ENCODE data around the gene PPP1R18. TPM values are rescaled to one million over a fixed set of nuclear protein-coding genes. Genes with fewer than 3 reads are reported as not detected.

PPP1R18 gene
- total RNA-seq, 2 donors from 2014 or later, result 190 to 238 TPM

- peaks cover 12% of the 10 kb centered on the region for H3K4me1 Mint-ChIP-seq
- ATAC-seq (replicated peaks), result no peak
- H3K4me3 Mint-ChIP-seq, result peak overlapping the region; percentile 83
- H3K27ac Mint-ChIP-seq, result peak overlapping the region; percentile 85
- no peaks in the 10 kb centered on the region for H3K9me3 Mint-ChIP-seq
- H3K27me3 Mint-ChIP-seq, result no peaks in the 10 kb centered on the region
- H3K36me3 Mint-ChIP-seq (ENCODE audit: low read depth), result peaks cover 49% of the 10 kb centered on the region
Observed at GRCh38 chr6:30645989-30646388, 40.5 kb downstream of the PPP1R18 start.

GRCh38 chr6:30644769-30645168 is 41.7 kb downstream of the PPP1R18 start:
- ATAC-seq (replicated peaks), result no peak
- peak overlapping the region; percentile 60 for H3K27ac Mint-ChIP-seq
- H3K4me3 Mint-ChIP-seq, result no peak overlapping the region
- no peaks in the 10 kb centered on the region for H3K27me3 Mint-ChIP-seq
- peaks cover 46% of the 10 kb centered on the region for H3K36me3 Mint-ChIP-seq (ENCODE audit: low read depth)
- peaks cover 12% of the 10 kb centered on the region for H3K4me1 Mint-ChIP-seq
- no peaks in the 10 kb centered on the region for H3K9me3 Mint-ChIP-seq

DNA sequence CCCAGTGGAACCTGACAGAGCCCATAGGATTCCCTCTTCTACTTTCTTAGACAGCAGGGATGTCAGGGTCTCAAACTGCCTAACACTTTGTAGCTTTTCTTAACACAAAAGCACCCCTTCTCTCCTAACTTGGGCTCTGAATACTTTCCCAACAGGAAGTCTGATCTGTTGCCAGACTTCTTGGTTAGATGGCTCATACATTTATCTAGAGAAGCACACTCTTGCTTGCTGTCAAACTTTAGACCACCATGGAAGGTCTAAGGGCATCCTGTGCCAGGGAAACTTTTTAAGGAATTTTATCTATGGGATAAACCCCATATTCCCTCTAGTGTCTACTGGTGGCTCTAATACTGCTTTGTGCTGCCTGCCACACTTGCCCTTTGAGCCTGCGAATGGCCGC is 42.8 kb downstream of the PPP1R18 start:
- Mint-ChIP-seq H3K4me3 (no peak overlapping the region), H3K27me3 (no peaks in the 10 kb centered on the region), H3K4me1 (peaks cover 12% of the 10 kb centered on the region), H3K36me3 (ENCODE audit: low read depth) (peaks cover 42% of the 10 kb centered on the region), H3K27ac (peak overlapping the region; percentile 21), H3K9me3 (no peaks in the 10 kb centered on the region)
- ATAC-seq (replicated peaks), result no peak

GRCh38 chr6:30641048-30641447 is 45.4 kb downstream of the PPP1R18 start:
- Mint-ChIP-seq H3K9me3 (no peaks in the 10 kb centered on the region), H3K27ac (no peak overlapping the region), H3K27me3 (no peaks in the 10 kb centered on the region), H3K36me3 (ENCODE audit: low read depth) (peaks cover 48% of the 10 kb centered on the region), H3K4me3 (no peak overlapping the region), H3K4me1 (peaks cover 4% of the 10 kb centered on the region)
- ATAC-seq (replicated peaks), result no peak

- peaks cover 48% of the 10 kb centered on the region for H3K36me3 Mint-ChIP-seq (ENCODE audit: low read depth)
- no peak overlapping the region for H3K4me3 Mint-ChIP-seq
- H3K9me3 Mint-ChIP-seq, result no peaks in the 10 kb centered on the region
- ATAC-seq (replicated peaks), result no peak
- no peak overlapping the region for H3K27ac Mint-ChIP-seq
- H3K27me3 Mint-ChIP-seq, result no peaks in the 10 kb centered on the region
- no peaks in the 10 kb centered on the region for H3K4me1 Mint-ChIP-seq
Observed at GRCh38 chr6:30640481-30640880, 46.0 kb downstream of the PPP1R18 start.

GRCh38 chr6:30635834-30636233 is 50.6 kb downstream of the PPP1R18 start:
- H3K4me3 Mint-ChIP-seq, result no peak overlapping the region
- ATAC-seq (replicated peaks), result no peak
- H3K27ac Mint-ChIP-seq, result no peak overlapping the region
- H3K36me3 Mint-ChIP-seq (ENCODE audit: low read depth), result peaks cover 41% of the 10 kb centered on the region
- H3K4me1 Mint-ChIP-seq, result no peaks in the 10 kb centered on the region
- no peaks in the 10 kb centered on the region for H3K9me3 Mint-ChIP-seq
- no peaks in the 10 kb centered on the region for H3K27me3 Mint-ChIP-seq

GRCh38 chr6:30626484-30627366 is 59.7 kb downstream of the PPP1R18 start, which contains the start of gene ATAT1:
ATAT1 (plus strand) TSS chr6:30626874.
- peaks cover 22% of the 10 kb centered on the region for H3K4me1 Mint-ChIP-seq
- ATAC-seq (replicated peaks), result peak; percentile 99
- no peaks in the 10 kb centered on the region for H3K27me3 Mint-ChIP-seq
- H3K4me3 Mint-ChIP-seq, result peak within 1 kb of the TSS; percentile 90
- peak within 1 kb of the TSS; percentile 91 for H3K27ac Mint-ChIP-seq
- H3K9me3 Mint-ChIP-seq, result no peaks in the 10 kb centered on the region
- H3K36me3 Mint-ChIP-seq (ENCODE audit: low read depth), result peaks cover 100% of the 10 kb centered on the region

Other genes with a start within 250 kb of the PPP1R18 start
- gene HLA-E, start 197.1 kb downstream of the PPP1R18 start, total RNA-seq, result 100 to 1,000 TPM; 362 to 675 TPM
- gene GNL1, start 130.2 kb downstream of the PPP1R18 start, total RNA-seq, result 100 to 1,000 TPM; 102 to 117 TPM
- gene PRR3, start 129.3 kb downstream of the PPP1R18 start, total RNA-seq, result 10 to 100 TPM; 22.1 to 23.1 TPM
- gene ABCF1, start 115.2 kb downstream of the PPP1R18 start, total RNA-seq, result 10 to 100 TPM; 65.0 to 98.2 TPM
- 100 to 1,000 TPM in 1 of 2 donors, 10 to 100 TPM in 1; 85.9 to 101 TPM for gene PPP1R10, start 69.4 kb downstream of the PPP1R18 start, total RNA-seq
- 10 to 100 TPM; 64.6 to 78.5 TPM for gene MRPS18B, start 68.8 kb downstream of the PPP1R18 start, total RNA-seq
- gene ATAT1, start 59.8 kb downstream of the PPP1R18 start, total RNA-seq, result 10 to 100 TPM; 12.3 to 20.9 TPM
- gene C6orf136, start 39.5 kb downstream of the PPP1R18 start, total RNA-seq, result 10 to 100 TPM; 24.8 to 36.7 TPM
- gene DHX16, start 13.6 kb downstream of the PPP1R18 start, total RNA-seq, result 10 to 100 TPM; 27.4 to 40.0 TPM
- gene NRM, start 4.3 kb upstream of the PPP1R18 start, total RNA-seq, result 10 to 100 TPM; 26.0 to 36.9 TPM
- gene MDC1, start 30.6 kb upstream of the PPP1R18 start, total RNA-seq, result 10 to 100 TPM; 57.4 to 82.1 TPM
- 1,000 to 10,000 TPM; 1,139 to 1,437 TPM for gene TUBB, start 33.7 kb upstream of the PPP1R18 start, total RNA-seq
- 100 to 1,000 TPM; 152 to 161 TPM for gene FLOT1, start 56.0 kb upstream of the PPP1R18 start, total RNA-seq
- gene IER3, start 57.9 kb upstream of the PPP1R18 start, total RNA-seq, result 100 to 1,000 TPM in 1 of 2 donors, 10 to 100 TPM in 1; 55.6 to 617 TPM
- gene DDR1, start 197.9 kb upstream of the PPP1R18 start, total RNA-seq, result 10 to 100 TPM in 1 of 2 donors, 1 to 10 TPM in 1; 3.0 to 19.5 TPM
- gene GTF2H4, start 221.6 kb upstream of the PPP1R18 start, total RNA-seq, result 10 to 100 TPM; 34.3 to 39.9 TPM
- 10 to 100 TPM; 50.5 to 64.4 TPM for gene VARS2, start 227.6 kb upstream of the PPP1R18 start, total RNA-seq
- not detected for gene SFTA2, start 245.5 kb upstream of the PPP1R18 start, total RNA-seq